Renal cortex interstitium (tissue), 11 donors: ENCODE measurements around the gene PTPRJ. TPM values are rescaled to one million over a fixed set of nuclear protein-coding genes. Genes with fewer than 3 reads are reported as not detected.

ENCODE experiments used
- DNase-seq, 11 donors: peaks; one replicate each; pipeline ENCODE4 v3.0.0-alpha.2; 2013; ENCODE audit warnings: low read depth in 9 of 11, low spot score in 4 of 11; ENCODE audit errors: extremely low read depth in 1 of 11
- polyA plus RNA-seq, 3 donors: library from polyadenylated mRNA; unstranded; fragments of 120-200 nt; gene quantifications; one replicate each; pipeline ENCODE4 v1.2.1, GENCODE V29; 2013; ENCODE audit not compliant: insufficient read length in 3 of 3

The PTPRJ gene
- polyA plus RNA-seq, 3 donors = 23.3 to 24.5 (median 23.5) TPM

DNA sequence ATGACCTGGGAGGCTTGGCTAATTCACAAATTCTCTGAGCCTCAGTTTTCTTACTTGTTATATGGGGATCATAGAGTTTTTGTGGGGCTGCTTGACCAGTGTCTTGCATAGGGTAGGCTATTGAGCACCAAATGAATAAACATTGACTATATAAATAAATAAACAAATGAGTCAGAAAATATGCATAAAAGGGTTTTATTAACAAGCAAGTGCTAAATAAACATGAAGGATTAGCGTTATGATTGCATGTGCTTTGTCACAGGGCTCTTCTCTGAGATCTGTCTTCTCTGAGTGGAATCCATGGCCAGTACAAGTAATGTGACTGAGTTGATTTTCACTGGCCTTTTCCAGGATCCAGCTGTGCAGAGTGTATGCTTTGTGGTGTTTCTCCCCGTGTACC lies 236.2 kb downstream of the PTPRJ start, which contains the start of gene OR4B1:
Gene OR4B1 (plus strand): TSS at position 301 of the 400 bp plus-strand sequence. CDS start 0 bp downstream, at position 301.
- DNase-seq = no peak

Other genes with a start within 250 kb of the PTPRJ start
- gene FNBP4, start 213.2 kb upstream of the PTPRJ start, polyA plus RNA-seq = 100 to 1,000 TPM; 106 to 194 (median 131) TPM
- 10 to 100 TPM; 64.1 to 73.7 (median 69.8) TPM for gene NUP160, start 132.2 kb upstream of the PTPRJ start, polyA plus RNA-seq
- not detected for gene OR4B1, start 236.3 kb downstream of the PTPRJ start, polyA plus RNA-seq